ENCODE measurements around the gene STK25. TPM values are rescaled to one million over a fixed set of nuclear protein-coding genes. Genes with fewer than 3 reads are reported as not detected.

STK25 gene
- total RNA-seq, 2 experiments from 2014 or later: 156 to 162 TPM

- H3K4me1 Mint-ChIP-seq: no peaks in the 10 kb centered on the region
- DNase-seq (no peak), ATAC-seq (ENCODE audit: low read depth) (no peak)
- no peak overlapping the region for H3K27ac Mint-ChIP-seq
- no peaks in the 10 kb centered on the region for H3K27me3 Mint-ChIP-seq
- no peaks in the 10 kb centered on the region for H3K36me3 Mint-ChIP-seq
- H3K9me3 Mint-ChIP-seq: no peaks in the 10 kb centered on the region
- no peak overlapping the region for H3K4me3 Mint-ChIP-seq
- POLR2A ChIA-PET: no interaction called here
Measured at GRCh38 chr2:241489733-241490680, 18.4 kb downstream of the STK25 start.

GRCh38 chr2:241489088-241489487 lies 19.3 kb downstream of the STK25 start:
- Mint-ChIP-seq H3K27me3 (no peaks in the 10 kb centered on the region), H3K4me1 (no peaks in the 10 kb centered on the region), H3K27ac (no peak overlapping the region), H3K4me3 (no peak overlapping the region), H3K36me3 (no peaks in the 10 kb centered on the region), H3K9me3 (no peaks in the 10 kb centered on the region)
- POLR2A ChIA-PET: no interaction called here
- DNase-seq (no peak), ATAC-seq (ENCODE audit: low read depth) (no peak)

- Mint-ChIP-seq H3K9me3 (no peaks in the 10 kb centered on the region), H3K27me3 (peaks cover 3% of the 10 kb centered on the region), H3K36me3 (no peaks in the 10 kb centered on the region), H3K27ac (no peak overlapping the region), H3K4me1 (no peaks in the 10 kb centered on the region), H3K4me3 (no peak overlapping the region)
- ATAC-seq (ENCODE audit: low read depth) (no peak), DNase-seq (no peak)
- POLR2A ChIA-PET: no interaction called here
Measured at GRCh38 chr2:241485172-241485911, 23.0 kb downstream of the STK25 start.

- H3K9me3 Mint-ChIP-seq: no peaks in the 10 kb centered on the region
- H3K4me1 Mint-ChIP-seq: no peaks in the 10 kb centered on the region
- peaks cover 3% of the 10 kb centered on the region for H3K27me3 Mint-ChIP-seq
- no peak for ATAC-seq (ENCODE audit: low read depth)
- H3K27ac Mint-ChIP-seq: no peak overlapping the region
- DNase-seq: no peak
- no peaks in the 10 kb centered on the region for H3K36me3 Mint-ChIP-seq
- POLR2A ChIA-PET: no interaction called here
- H3K4me3 Mint-ChIP-seq: no peak overlapping the region
Measured at GRCh38 chr2:241483305-241483704, 25.1 kb downstream of the STK25 start.

- POLR2A ChIA-PET: interaction anchor here (0.6 kb wide), 1 partner anchor 205 kb away, joined by 3 read pairs; no protein-coding TSS in a partner anchor
- ATAC-seq (ENCODE audit: low read depth) (no peak), DNase-seq (no peak)
- H3K36me3 Mint-ChIP-seq: no peaks in the 10 kb centered on the region
- H3K27me3 Mint-ChIP-seq: peaks cover 3% of the 10 kb centered on the region
- H3K9me3 Mint-ChIP-seq: no peaks in the 10 kb centered on the region
- H3K4me3 Mint-ChIP-seq: no peak overlapping the region
- no peak overlapping the region for H3K27ac Mint-ChIP-seq
- H3K4me1 Mint-ChIP-seq: no peaks in the 10 kb centered on the region
Measured at GRCh38 chr2:241482126-241482955, 26.0 kb downstream of the STK25 start.

GRCh38 chr2:241481687-241482086 lies 26.7 kb downstream of the STK25 start:
- Mint-ChIP-seq H3K36me3 (no peaks in the 10 kb centered on the region), H3K4me3 (no peak overlapping the region), H3K27me3 (peaks cover 3% of the 10 kb centered on the region), H3K27ac (no peak overlapping the region), H3K4me1 (no peaks in the 10 kb centered on the region), H3K9me3 (no peaks in the 10 kb centered on the region)
- POLR2A ChIA-PET: no interaction called here
- DNase-seq: no peak
- ATAC-seq (ENCODE audit: low read depth): no peak

GRCh38 chr2:241479026-241479898 lies 29.1 kb downstream of the STK25 start:
- no peaks in the 10 kb centered on the region for H3K36me3 Mint-ChIP-seq
- no peaks in the 10 kb centered on the region for H3K4me1 Mint-ChIP-seq
- POLR2A ChIA-PET: no interaction called here
- no peaks in the 10 kb centered on the region for H3K9me3 Mint-ChIP-seq
- H3K4me3 Mint-ChIP-seq: no peak overlapping the region
- H3K27me3 Mint-ChIP-seq: peaks cover 3% of the 10 kb centered on the region
- ATAC-seq (ENCODE audit: low read depth) (no peak), DNase-seq (no peak)
- H3K27ac Mint-ChIP-seq: no peak overlapping the region

- no peak overlapping the region for H3K4me3 Mint-ChIP-seq
- DNase-seq: no peak
- no peak for ATAC-seq (ENCODE audit: low read depth)
- no peaks in the 10 kb centered on the region for H3K36me3 Mint-ChIP-seq
- no peaks in the 10 kb centered on the region for H3K9me3 Mint-ChIP-seq
- POLR2A ChIA-PET: no interaction called here
- H3K27ac Mint-ChIP-seq: no peak overlapping the region
- no peaks in the 10 kb centered on the region for H3K4me1 Mint-ChIP-seq
- peaks cover 4% of the 10 kb centered on the region for H3K27me3 Mint-ChIP-seq
Measured at GRCh38 chr2:241478166-241478565, 30.2 kb downstream of the STK25 start.

GRCh38 chr2:241475267-241475666 lies 33.1 kb downstream of the STK25 start:
- Mint-ChIP-seq H3K27ac (no peak overlapping the region), H3K4me1 (peaks cover under 1% of the 10 kb centered on the region), H3K4me3 (no peak overlapping the region), H3K27me3 (peaks cover 16% of the 10 kb centered on the region), H3K36me3 (no peaks in the 10 kb centered on the region), H3K9me3 (no peaks in the 10 kb centered on the region)
- ATAC-seq (ENCODE audit: low read depth) (no peak), DNase-seq (no peak)
- POLR2A ChIA-PET: no interaction called here

GRCh38 chr2:241473399-241473798 lies 35.0 kb downstream of the STK25 start:
- H3K4me1 Mint-ChIP-seq: peaks cover 2% of the 10 kb centered on the region
- no peak for DNase-seq
- ATAC-seq (ENCODE audit: low read depth): no peak
- no peaks in the 10 kb centered on the region for H3K36me3 Mint-ChIP-seq
- no peak overlapping the region for H3K4me3 Mint-ChIP-seq
- POLR2A ChIA-PET: no interaction called here
- H3K27ac Mint-ChIP-seq: no peak overlapping the region
- no peaks in the 10 kb centered on the region for H3K9me3 Mint-ChIP-seq
- H3K27me3 Mint-ChIP-seq: peaks cover 16% of the 10 kb centered on the region

- Mint-ChIP-seq H3K36me3 (no peaks in the 10 kb centered on the region), H3K27me3 (peaks cover 18% of the 10 kb centered on the region), H3K4me3 (no peak overlapping the region), H3K4me1 (peaks cover 2% of the 10 kb centered on the region), H3K9me3 (no peaks in the 10 kb centered on the region), H3K27ac (no peak overlapping the region)
- POLR2A ChIA-PET: no interaction called here
- no peak for DNase-seq
- peak; percentile 37 for ATAC-seq (ENCODE audit: low read depth)
Measured at GRCh38 chr2:241469746-241470145, 38.6 kb downstream of the STK25 start.

- no peak for DNase-seq
- POLR2A ChIA-PET: no interaction called here
- Mint-ChIP-seq H3K27me3 (peaks cover 18% of the 10 kb centered on the region), H3K4me3 (no peak overlapping the region), H3K9me3 (no peaks in the 10 kb centered on the region), H3K27ac (no peak overlapping the region), H3K4me1 (peaks cover 2% of the 10 kb centered on the region), H3K36me3 (no peaks in the 10 kb centered on the region)
- ATAC-seq (ENCODE audit: low read depth): no peak
Measured at GRCh38 chr2:241468476-241468781, 40.0 kb downstream of the STK25 start.

Data from activated naive CD8-positive, alpha-beta T cell treated with anti-CD3 and anti-CD28 coated beads, Interleukin-2, amount 10 ng/mL, durations not matched to agents 7 days and 5 days (primary cell).